ENCODE data around the gene TXNDC8.

The TXNDC8 gene

GRCh38 chr9:110320651-110321445, 16.8 kb downstream of the TXNDC8 start:
- Histone ChIP-seq H3K9me2 (ENCODE audit: low read depth, low read length) (no peaks in the 10 kb centered on the region), H3K4me3 (ENCODE audit: low read depth, low read length, poor library complexity, severe bottlenecking) (no peak overlapping the region), H3K4me1 (ENCODE audit: insufficient read depth, low read length, severe bottlenecking) (no peaks in the 10 kb centered on the region), H3K9ac (ENCODE audit: low read length) (no peak overlapping the region), H3K79me2 (ENCODE audit: insufficient read depth, low read length) (no peaks in the 10 kb centered on the region), H2AFZ (ENCODE audit: low read length) (no peak overlapping the region), H4K20me1 (ENCODE audit: insufficient read depth, low read length) (no peaks in the 10 kb centered on the region), H3F3A (ENCODE audit: insufficient read depth, low read length) (no peaks in the 10 kb centered on the region), H3K9me3 (ENCODE audit: low read length) (no peaks in the 10 kb centered on the region), H3K27ac (ENCODE audit: low read depth, low read length, poor library complexity, severe bottlenecking) (no peak overlapping the region), H3K36me3 (ENCODE audit: insufficient read depth, low read length) (no peaks in the 10 kb centered on the region), H3K27me3 (ENCODE audit: insufficient read depth, low read length) (no peaks in the 10 kb centered on the region), H3K4me2 (ENCODE audit: low read length) (no peak overlapping the region)
- TF ChIP-seq, protein P1, sequence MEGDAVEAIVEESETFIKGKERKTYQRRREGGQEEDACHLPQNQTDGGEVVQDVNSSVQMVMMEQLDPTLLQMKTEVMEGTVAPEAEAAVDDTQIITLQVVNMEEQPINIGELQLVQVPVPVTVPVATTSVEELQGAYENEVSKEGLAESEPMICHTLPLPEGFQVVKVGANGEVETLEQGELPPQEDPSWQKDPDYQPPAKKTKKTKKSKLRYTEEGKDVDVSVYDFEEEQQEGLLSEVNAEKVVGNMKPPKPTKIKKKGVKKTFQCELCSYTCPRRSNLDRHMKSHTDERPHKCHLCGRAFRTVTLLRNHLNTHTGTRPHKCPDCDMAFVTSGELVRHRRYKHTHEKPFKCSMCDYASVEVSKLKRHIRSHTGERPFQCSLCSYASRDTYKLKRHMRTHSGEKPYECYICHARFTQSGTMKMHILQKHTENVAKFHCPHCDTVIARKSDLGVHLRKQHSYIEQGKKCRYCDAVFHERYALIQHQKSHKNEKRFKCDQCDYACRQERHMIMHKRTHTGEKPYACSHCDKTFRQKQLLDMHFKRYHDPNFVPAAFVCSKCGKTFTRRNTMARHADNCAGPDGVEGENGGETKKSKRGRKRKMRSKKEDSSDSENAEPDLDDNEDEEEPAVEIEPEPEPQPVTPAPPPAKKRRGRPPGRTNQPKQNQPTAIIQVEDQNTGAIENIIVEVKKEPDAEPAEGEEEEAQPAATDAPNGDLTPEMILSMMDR (IDR thresholded peaks at IDR 0.05; ENCODE audit: low read length), result no peak
- no peak for TF ChIP-seq EZH2 (IDR thresholded peaks at IDR 0.05; ENCODE audit: borderline replicate concordance, low read length)

- Histone ChIP-seq H3F3A (ENCODE audit: insufficient read depth, low read length) (no peaks in the 10 kb centered on the region), H4K20me1 (ENCODE audit: insufficient read depth, low read length) (no peaks in the 10 kb centered on the region)
Observed at GRCh38 chr9:110319781-110320492, 17.7 kb downstream of the TXNDC8 start.

DNA sequence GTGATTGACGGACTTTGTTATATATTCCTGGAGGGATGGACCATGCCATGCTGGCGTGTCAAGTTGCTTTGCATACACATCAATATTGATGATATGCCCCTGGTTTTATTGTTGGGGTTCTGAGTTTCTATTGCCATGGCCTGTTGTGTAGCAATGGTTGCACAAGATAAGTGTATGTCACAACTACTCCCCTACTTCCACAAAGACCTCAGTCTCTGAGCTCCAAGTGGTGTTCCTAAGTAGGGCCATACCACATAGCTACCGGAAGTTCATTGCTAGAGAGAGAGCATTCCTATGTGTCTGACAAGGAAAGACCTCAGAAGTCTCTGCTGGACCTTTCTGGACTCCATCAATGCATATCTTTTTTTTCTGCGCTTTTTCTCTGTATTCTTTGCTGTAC, 19.8 kb downstream of the TXNDC8 start:
- Histone ChIP-seq H3K27me3 (ENCODE audit: insufficient read depth, low read length) (no peaks in the 10 kb centered on the region), H3K9me2 (ENCODE audit: low read depth, low read length) (no peaks in the 10 kb centered on the region), H3K9me3 (ENCODE audit: low read length) (no peaks in the 10 kb centered on the region), H3K27ac (ENCODE audit: low read depth, low read length, poor library complexity, severe bottlenecking) (no peak overlapping the region), H3K79me2 (ENCODE audit: insufficient read depth, low read length) (no peaks in the 10 kb centered on the region), H3K4me3 (ENCODE audit: low read depth, low read length, poor library complexity, severe bottlenecking) (no peak overlapping the region), H3K4me2 (ENCODE audit: low read length) (no peak overlapping the region), H3K9ac (ENCODE audit: low read length) (no peak overlapping the region), H3K36me3 (ENCODE audit: insufficient read depth, low read length) (no peaks in the 10 kb centered on the region), H2AFZ (ENCODE audit: low read length) (no peak overlapping the region), H3F3A (ENCODE audit: insufficient read depth, low read length) (no peaks in the 10 kb centered on the region), H4K20me1 (ENCODE audit: insufficient read depth, low read length) (no peaks in the 10 kb centered on the region), H3K4me1 (ENCODE audit: insufficient read depth, low read length, severe bottlenecking) (no peaks in the 10 kb centered on the region)
- no peak for TF ChIP-seq EZH2 (IDR thresholded peaks at IDR 0.05; ENCODE audit: borderline replicate concordance, low read length)
- TF ChIP-seq, protein P1 (IDR thresholded peaks at IDR 0.05; ENCODE audit: low read length), result no peak

More at GRCh38 chr9:110319781-110320492, 17.7 kb downstream of the TXNDC8 start:
- H3K79me2 ChIP-seq (ENCODE audit: insufficient read depth, low read length), result no peaks in the 10 kb centered on the region
- H3K9me3 ChIP-seq (ENCODE audit: low read length), result no peaks in the 10 kb centered on the region
- no peak overlapping the region for H3K27ac ChIP-seq (ENCODE audit: low read depth, low read length, poor library complexity, severe bottlenecking)
- H3K4me1 ChIP-seq (ENCODE audit: insufficient read depth, low read length, severe bottlenecking), result no peaks in the 10 kb centered on the region
- no peaks in the 10 kb centered on the region for H3K27me3 ChIP-seq (ENCODE audit: insufficient read depth, low read length)
- no peak overlapping the region for H3K9ac ChIP-seq (ENCODE audit: low read length)
- no peaks in the 10 kb centered on the region for H3K36me3 ChIP-seq (ENCODE audit: insufficient read depth, low read length)
- no peak overlapping the region for H3K4me2 ChIP-seq (ENCODE audit: low read length)
- no peaks in the 10 kb centered on the region for H3K9me2 ChIP-seq (ENCODE audit: low read depth, low read length)
- H2AFZ ChIP-seq (ENCODE audit: low read length), result no peak overlapping the region
- no peak for TF ChIP-seq EZH2 (IDR thresholded peaks at IDR 0.05; ENCODE audit: borderline replicate concordance, low read length)
- TF ChIP-seq, protein P1 (IDR thresholded peaks at IDR 0.05; ENCODE audit: low read length), result no peak
- no peak overlapping the region for H3K4me3 ChIP-seq (ENCODE audit: low read depth, low read length, poor library complexity, severe bottlenecking)
